NCI-H1436 (cell line): ENCODE results near the gene DCAF17.
"Not testable (repeated sequence)": the region's sequence is repeated elsewhere in the genome, so short reads cannot be mapped to it uniquely, and the experiment has no call there.

Experiments used
- DNase-seq: peaks from one replicate; lab custom pipeline; 2025; lab: John Stamatoyannopoulos, UW

DCAF17 gene

GRCh38 chr2:171459498-171459897, 25.5 kb downstream of the DCAF17 start:
- no peak for DNase-seq

DNA sequence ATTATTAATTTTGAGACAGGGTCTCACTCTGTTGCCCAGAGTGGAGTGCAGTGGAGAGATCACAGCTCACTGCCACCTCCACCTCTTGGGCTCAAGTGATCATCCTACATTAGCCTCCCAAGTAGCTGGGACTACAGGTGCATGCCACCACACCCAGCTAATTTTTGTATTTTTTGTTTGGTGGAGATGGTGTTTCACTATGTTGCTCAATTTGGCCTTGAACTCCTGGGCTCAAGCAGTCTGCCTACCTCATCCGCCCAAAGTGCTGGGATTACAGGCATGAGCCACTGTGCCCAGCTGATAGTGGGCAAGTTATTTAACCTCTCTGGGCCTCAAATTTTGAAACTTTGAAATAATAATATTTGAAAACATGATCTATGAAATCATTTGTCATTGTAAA, 26.5 kb downstream of the DCAF17 start:
- no peak for DNase-seq

DNA sequence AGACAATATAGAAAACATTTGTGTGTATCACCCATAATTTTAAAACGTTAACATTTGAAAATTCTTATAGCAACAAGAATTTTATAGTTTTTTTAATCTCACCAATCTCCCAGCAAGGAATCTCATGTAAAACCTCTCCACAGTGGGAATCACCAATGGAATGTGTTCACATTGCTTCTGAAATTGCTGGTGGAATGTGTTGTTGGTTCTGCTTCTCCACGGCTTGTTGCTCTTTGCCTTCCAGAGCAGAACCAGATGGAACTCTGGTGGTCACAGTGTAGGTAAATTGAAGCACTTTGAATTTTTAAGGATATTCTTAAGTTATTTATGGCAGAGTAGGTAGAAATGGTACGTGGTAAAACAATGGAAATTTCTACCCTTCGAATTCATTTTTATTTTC, 35.1 kb downstream of the DCAF17 start:
- no peak for DNase-seq

GRCh38 chr2:171470129-171470528, 36.1 kb downstream of the DCAF17 start:
- no peak for DNase-seq

DNA sequence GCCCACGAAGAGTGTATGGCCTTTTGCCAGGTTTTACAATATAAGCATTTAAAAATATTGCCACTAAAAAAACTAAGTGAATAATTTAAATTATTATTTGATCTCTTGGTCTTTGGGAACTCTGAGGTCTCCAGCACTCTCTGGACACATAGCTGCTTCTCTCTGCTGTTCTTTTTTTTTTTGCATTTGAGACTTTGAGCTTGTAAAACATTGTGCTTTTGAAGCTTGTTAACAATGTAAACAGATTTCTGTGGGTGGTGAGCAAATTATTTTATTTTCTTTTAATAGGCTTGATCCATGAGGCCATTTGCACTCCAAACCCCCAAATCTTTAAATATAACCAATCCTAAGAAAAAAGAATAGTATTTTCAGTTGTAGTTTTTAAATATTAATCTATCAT, 42.0 kb downstream of the DCAF17 start:
- no peak for DNase-seq

- no peak for DNase-seq
These were observed 44.3 kb downstream of the DCAF17 start for GRCh38 chr2:171478345-171478744.

DNA sequence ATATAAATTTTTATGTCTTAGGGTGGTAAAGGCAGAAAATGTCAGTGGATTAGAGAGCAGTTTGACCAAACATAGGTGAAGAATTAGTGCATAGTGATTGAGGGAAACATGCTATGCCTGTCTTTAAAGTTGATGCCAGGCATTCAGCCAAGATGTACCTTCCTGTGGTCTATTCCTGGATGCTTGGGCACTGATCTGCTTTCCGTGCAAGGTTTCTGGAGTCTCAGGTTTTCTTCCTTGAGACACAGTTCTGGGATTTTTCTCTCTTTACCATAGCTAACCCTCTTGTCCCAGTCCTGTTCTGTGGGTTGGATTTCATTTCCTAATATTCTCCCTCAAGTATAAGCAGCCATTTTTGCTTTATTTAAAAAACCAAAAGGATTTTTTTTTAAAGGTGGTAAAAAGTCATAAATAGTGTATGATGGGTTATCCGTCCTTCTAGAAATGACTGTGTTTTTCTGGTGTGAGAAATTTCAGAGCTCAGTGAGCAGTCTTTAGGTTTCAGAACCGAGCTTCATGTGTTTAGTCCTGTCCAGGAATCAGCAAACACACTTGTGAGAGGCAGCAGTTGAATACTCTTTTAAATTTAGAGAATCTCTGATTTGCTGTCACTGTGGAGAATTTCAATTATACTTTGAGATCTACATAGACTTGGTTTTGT, 45.3 kb downstream of the DCAF17 start:
- no peak for DNase-seq

DNA sequence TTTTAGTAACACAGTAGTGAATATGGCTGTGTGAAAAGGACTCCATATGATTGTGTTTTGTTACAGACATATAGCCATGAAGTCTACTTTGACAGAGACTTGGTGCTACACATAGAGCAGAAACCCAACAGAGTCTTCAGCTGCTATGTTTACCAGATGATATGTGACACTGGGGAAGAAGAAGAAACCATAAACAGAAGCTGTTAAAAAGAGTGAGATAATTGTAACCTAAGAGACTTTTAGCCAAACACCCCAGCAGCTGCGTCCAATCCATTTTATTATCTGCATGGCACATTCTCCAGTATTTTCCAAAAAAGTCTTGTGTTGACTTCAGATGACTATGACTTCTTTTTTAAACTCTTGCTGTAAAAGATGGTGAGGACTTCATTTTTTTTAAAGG, 46.9 kb downstream of the DCAF17 start:
- DNase-seq, result no peak

DNA sequence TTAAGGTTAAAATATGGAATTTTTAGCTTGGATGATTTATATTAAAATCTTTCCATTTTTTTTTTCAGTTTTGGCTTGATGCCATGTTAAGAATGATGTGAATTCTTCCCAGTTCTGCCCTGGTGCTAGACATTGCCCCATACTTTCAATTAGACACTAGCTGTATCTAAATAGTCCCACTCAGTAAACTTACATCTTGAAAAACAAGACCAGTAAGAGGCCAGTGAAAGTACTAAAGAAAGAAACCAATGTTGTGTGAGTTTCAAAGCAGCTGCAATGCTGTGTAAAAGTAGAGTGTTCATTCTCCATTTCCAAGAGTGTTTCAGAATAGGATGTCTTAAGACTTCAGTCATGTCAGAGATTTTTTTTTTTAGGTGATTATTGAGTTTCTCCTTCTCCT, 48.3 kb downstream of the DCAF17 start:
- DNase-seq, result no peak

- no peak for DNase-seq
These were observed 48.9 kb downstream of the DCAF17 start for GRCh38 chr2:171482877-171483276.

DNA sequence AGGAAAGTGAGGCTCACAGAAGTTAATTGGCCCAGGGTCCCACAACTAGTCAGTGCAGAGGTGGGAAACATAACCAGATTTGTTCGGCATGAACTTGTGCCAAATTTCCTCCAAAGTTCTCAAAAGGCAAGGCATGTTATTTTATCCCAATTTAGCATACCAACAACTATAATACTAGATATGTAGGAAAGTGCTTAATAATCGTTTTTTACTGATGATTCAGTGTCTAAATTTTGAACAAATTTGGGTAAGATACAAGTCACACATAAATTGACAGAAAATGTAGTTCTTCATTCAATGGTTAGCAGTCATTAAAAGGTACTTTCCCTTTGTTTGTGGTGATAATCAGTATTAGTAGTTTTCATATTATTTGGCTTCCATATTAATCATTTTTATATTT, 49.8 kb downstream of the DCAF17 start:
- DNase-seq, result no peak

DNA sequence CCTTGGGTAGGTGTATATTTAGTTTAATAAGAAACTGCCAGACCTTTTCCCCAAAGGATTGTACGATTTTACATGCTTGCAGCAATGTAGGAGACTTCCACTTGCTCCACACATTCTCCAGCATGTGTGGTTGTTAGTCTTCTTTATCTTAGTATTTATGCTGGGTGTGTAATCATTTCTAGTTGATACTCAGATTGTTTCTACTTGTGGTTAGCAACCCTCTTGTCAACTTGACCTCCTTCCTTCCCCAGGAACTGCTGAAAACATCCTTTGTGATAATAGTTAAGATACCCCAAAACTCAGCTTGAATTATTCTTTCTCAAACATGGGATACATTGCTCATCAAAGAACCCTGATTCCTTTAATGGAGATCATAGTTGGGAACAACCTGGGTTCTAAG, 51.1 kb downstream of the DCAF17 start:
- DNase-seq, result no peak

DNA sequence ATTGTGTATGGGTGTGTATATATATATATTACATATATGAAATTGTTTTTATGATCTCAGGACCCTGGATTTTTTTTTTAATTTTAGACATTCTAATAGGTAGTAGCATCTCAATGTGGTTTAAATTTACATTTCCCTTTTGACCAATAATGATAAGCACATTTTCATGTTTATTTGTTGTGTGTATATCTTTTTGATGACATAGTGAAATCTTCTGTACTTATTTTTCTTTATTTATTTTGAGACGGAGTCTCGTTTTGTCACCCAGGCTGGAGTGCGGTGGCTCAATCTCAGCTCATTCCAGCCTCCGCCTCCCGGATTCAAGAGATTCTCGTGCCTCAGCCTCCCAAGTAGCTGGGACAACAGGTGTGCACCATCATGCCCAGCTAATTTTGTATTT, 53.2 kb downstream of the DCAF17 start:
- DNase-seq, result no peak

DNA sequence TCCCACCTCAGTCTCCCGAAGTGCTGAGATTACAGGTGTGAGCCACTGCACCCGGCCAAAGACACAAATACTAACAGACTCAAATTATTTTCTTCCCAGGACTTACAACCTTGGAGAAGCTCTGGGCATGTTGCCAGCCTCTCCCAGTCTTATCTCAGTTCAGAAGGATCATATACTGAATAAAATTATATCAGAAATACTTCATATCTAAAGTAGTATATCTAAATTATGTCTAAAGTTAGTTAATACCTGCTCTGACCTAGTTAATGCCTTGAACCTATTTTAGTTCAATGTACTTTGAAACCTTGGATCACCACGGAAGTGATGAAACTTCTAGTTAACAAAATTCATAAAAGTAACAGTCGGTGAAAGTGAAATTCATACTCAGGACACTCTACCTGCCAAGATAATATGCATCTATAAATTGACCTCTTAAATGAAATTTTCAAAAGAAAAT, 53.8 kb downstream of the DCAF17 start:
- DNase-seq, result no peak

GRCh38 chr2:171490577-171490976, 56.6 kb downstream of the DCAF17 start:
- no peak for DNase-seq

GRCh38 chr2:171491292-171491691, 57.3 kb downstream of the DCAF17 start:
- DNase-seq, result no peak

GRCh38 chr2:171492664-171493063, 58.6 kb downstream of the DCAF17 start:
- DNase-seq, result no peak

DNA sequence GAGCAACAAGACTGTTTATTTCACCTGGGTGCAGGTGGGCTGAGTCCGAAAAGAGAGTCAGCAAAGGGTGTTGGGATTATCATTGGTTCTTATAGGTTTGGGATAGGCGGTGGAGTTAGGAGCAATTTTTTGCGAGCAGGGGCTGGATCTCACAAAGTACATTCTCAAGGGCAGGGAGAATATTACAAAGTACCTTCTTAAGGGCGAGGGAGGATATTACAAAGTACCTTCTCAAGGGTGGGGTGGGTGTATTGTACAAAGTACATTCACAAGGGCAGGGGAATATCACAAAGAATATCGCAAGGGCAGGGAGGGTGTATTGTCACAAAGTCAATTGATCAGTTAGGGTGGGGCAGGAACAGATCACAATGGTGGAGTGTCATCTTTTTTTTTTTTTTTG, 63.6 kb downstream of the DCAF17 start:
- DNase-seq, result not testable (repeated sequence)

GRCh38 chr2:171505374-171505773, 71.3 kb downstream of the DCAF17 start:
- no peak for DNase-seq

DNA sequence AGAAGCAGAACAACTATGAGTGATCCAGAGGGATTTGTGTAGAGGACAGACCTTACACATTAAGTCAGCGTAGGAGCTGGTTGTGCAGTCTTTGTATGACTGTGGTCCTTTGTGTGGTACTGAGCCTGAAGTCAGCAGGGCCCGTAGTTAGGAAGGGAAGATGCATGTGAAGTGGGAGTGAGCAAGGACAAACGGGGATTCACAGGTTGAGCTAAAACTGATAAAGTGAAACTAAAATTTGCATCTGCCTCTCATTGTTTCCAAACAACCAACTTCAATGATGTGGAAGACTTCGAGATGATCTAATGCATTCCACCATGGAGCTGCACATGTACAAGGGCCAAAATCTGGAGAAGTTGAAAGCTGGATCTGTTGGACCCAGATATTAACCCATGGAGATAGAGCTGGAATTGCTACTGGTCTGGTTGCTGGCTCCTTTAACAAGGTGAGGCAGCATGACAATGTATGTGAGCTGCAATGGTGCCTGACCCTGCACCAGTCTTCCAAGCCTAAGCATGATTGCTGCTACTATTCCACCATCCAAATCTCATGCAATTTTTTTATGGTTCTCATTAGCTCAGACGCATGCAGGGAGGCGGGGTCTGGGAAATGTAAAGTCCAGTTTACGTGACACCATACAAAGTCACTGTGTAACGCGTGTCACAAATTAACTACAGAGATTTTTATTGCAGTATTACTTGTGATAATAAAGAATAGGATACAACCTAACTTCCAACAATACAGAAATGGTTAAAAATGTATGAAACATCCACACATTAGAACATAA, 76.1 kb downstream of the DCAF17 start:
- DNase-seq, result no peak

- no peak for DNase-seq
These were observed 78.0 kb downstream of the DCAF17 start for GRCh38 chr2:171512014-171512413.

DNA sequence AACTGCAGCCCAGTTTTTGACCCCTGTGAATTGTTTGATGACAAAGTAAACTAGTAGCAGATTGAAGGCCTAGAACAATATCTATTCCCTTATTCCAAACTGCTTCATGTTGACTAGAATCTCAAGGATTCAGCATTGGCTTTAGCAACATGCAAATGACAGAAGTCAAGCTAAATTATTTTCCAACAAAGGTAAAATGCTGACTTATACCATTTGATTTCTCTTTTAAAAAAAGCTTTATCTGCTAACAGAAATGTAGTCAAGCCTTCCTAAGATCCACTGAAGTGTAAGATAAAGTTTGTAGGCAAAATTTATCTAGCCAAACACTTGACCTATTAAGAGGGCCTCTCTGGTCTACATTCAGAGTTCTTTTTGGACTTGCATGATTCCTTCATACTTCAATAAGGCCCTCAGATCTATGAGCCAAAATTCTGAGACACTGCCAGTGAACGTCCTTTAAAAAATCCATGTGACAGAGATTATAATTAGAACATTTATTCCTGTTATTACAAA, 78.7 kb downstream of the DCAF17 start:
- no peak for DNase-seq

DNA sequence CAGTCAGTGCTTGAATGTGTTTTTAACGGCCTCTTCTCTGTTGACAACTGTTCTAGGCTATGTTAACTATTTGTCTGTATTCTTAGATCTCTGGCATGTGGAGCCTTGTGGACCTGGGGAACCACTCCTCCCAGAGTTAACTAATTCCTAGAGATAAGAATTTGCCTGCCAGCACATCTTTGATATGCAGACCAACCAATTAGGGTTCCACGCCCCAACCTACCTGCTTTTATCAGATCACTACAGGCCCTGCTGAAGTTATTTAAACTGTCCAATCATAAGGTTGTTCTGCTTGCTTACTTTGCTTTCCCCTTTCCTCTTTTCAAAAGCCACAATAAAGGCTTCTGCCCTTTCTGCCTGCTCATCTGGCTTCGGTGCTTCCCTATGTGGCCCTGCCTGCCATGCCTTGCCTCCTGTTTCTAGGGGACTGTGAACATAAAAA, 79.7 kb downstream of the DCAF17 start:
- DNase-seq, result no peak
